Stimulated activated CD8-positive, alpha-beta memory T cell treated with anti-CD3 and anti-CD28 coated beads, Interleukin-7, amount 100 ng/mL, for 48 hours (primary cell): ENCODE data around the gene NUP160.
"Not testable (repeated sequence)": the region's sequence is repeated elsewhere in the genome, so short reads cannot be mapped to it uniquely, and the experiment has no call there.

Source experiments
- DNase-seq, 2 donors: peaks; one replicate each; pipeline ENCODE4 v3.0.0-alpha.2; 2020; ENCODE audit warnings: low read depth in 1 of 2; ENCODE audit errors: extremely low read depth in 1 of 2

NUP160 gene

GRCh38 chr11:47800759-47801158 lies 47.4 kb downstream of the NUP160 start:
- DNase-seq = no peak

GRCh38 chr11:47797633-47798032 lies 50.5 kb downstream of the NUP160 start:
- DNase-seq = peak; percentile 10 to 58

- no peak for DNase-seq
Measured at GRCh38 chr11:47791774-47792430, 56.2 kb downstream of the NUP160 start.

- not testable (repeated sequence) for DNase-seq
Measured at GRCh38 chr11:47790017-47790416, 58.1 kb downstream of the NUP160 start.

- no peak for DNase-seq
Measured at GRCh38 chr11:47788181-47788580, 60.0 kb downstream of the NUP160 start.

GRCh38 chr11:47786373-47786772 lies 61.8 kb downstream of the NUP160 start:
- DNase-seq = no peak

- DNase-seq = no peak
Measured at GRCh38 chr11:47784785-47785381, 63.3 kb downstream of the NUP160 start.

- no peak for DNase-seq
Measured at GRCh38 chr11:47783087-47783610, 65.0 kb downstream of the NUP160 start.

GRCh38 chr11:47778878-47779483 lies 69.2 kb downstream of the NUP160 start:
- no peak for DNase-seq

- DNase-seq = no peak
Measured at GRCh38 chr11:47775240-47775869, 72.8 kb downstream of the NUP160 start.

- no peak for DNase-seq
Measured at GRCh38 chr11:47773882-47774281, 74.3 kb downstream of the NUP160 start.

GRCh38 chr11:47769556-47769955 lies 78.6 kb downstream of the NUP160 start:
- not testable (repeated sequence) for DNase-seq

GRCh38 chr11:47768101-47768612 lies 80.0 kb downstream of the NUP160 start:
- no peak for DNase-seq

GRCh38 chr11:47766509-47767227 lies 81.5 kb downstream of the NUP160 start:
- peak; percentile 49 to 73 for DNase-seq

GRCh38 chr11:47765086-47765485 lies 83.1 kb downstream of the NUP160 start:
- no peak for DNase-seq

GRCh38 chr11:47759291-47759690 lies 88.9 kb downstream of the NUP160 start:
- not testable (repeated sequence) for DNase-seq

GRCh38 chr11:47756208-47756607 lies 91.9 kb downstream of the NUP160 start:
- no peak for DNase-seq

- no peak for DNase-seq
Measured at GRCh38 chr11:47750725-47751124, 97.4 kb downstream of the NUP160 start.

- DNase-seq = not testable (repeated sequence)
Measured at GRCh38 chr11:47742494-47742893, 105.7 kb downstream of the NUP160 start.

- DNase-seq = not testable (repeated sequence)
Measured at GRCh38 chr11:47737817-47738216, 110.3 kb downstream of the NUP160 start.

GRCh38 chr11:47732271-47732670 lies 115.9 kb downstream of the NUP160 start:
- no peak for DNase-seq
